Nephron (organoid): Measurements from ENCODE around the gene GPSM1.

Experiments used
- H3K27ac Mint-ChIP-seq, 3 experiments: 2 replicates each; pipeline ENCODE4 v1.8.0; 2020; ENCODE audit warnings: mixed read lengths in 3 of 3, mild to moderate bottlenecking in 2 of 3, moderate library complexity in 1 of 3
- H3K27me3 Mint-ChIP-seq: 2 replicates; pipeline ENCODE4 v1.8.0; 2021; ENCODE audit warnings: low read depth, mild to moderate bottlenecking, moderate library complexity, mixed read lengths
- H3K36me3 Mint-ChIP-seq: 2 replicates; pipeline ENCODE4 v1.8.0; 2020; ENCODE audit warnings: low read depth, mixed read lengths
- H3K4me1 Mint-ChIP-seq: 2 replicates; pipeline ENCODE4 v1.8.0; 2020; ENCODE audit warnings: mixed read lengths
- H3K4me3 Mint-ChIP-seq, 3 experiments: 2 replicates each; pipeline ENCODE4 v1.8.0; 2020; ENCODE audit warnings: mild to moderate bottlenecking in 3 of 3, mixed read lengths in 3 of 3, moderate library complexity in 2 of 3
- H3K9me3 Mint-ChIP-seq: 2 replicates; pipeline ENCODE4 v1.8.0; 2020; ENCODE audit warnings: mixed read lengths
- TF ChIP-seq, protein P1 (sequence below), 3 experiments: fragments of 200-600 bp; sonication (generic); IDR thresholded peaks; one replicate each; pipeline ENCODE4 v1.5.0; 2021; ENCODE audit warnings: antibody characterized with exemption in 3 of 3; ENCODE audit not compliant: unreplicated experiment in 3 of 3

The GPSM1 gene

DNA sequence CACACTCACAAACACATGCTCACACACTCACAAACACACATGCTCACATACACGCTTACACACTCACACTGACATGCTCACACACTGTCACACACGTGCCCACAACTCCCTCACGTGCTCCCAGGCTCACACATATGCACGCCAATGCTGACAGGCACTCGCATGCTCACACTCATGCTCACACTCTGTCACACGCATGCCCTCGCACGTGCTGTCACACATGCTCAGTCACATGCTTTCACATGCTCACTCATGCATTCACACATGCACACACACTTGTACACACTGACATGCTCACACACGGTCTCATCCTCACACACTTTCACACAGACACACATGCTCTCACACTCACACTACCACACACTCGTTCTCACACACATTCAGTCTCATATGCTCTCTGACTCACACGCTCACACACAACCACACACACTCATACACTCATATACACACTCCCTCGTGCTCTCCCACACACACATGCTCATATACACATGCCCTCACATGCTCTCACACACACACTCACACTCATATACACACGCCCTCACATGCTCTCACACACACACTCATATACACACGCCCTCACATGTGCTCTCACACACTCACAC is 33.8 kb upstream of the GPSM1 start:
- Mint-ChIP-seq H3K27me3 (peaks cover 18% of the 10 kb centered on the region), H3K36me3 (no peaks in the 10 kb centered on the region), H3K9me3 (no peaks in the 10 kb centered on the region), H3K27ac (no peak overlapping the region), H3K4me3 (no peak overlapping the region), H3K4me1 (no peaks in the 10 kb centered on the region)
- TF ChIP-seq, protein P1, sequence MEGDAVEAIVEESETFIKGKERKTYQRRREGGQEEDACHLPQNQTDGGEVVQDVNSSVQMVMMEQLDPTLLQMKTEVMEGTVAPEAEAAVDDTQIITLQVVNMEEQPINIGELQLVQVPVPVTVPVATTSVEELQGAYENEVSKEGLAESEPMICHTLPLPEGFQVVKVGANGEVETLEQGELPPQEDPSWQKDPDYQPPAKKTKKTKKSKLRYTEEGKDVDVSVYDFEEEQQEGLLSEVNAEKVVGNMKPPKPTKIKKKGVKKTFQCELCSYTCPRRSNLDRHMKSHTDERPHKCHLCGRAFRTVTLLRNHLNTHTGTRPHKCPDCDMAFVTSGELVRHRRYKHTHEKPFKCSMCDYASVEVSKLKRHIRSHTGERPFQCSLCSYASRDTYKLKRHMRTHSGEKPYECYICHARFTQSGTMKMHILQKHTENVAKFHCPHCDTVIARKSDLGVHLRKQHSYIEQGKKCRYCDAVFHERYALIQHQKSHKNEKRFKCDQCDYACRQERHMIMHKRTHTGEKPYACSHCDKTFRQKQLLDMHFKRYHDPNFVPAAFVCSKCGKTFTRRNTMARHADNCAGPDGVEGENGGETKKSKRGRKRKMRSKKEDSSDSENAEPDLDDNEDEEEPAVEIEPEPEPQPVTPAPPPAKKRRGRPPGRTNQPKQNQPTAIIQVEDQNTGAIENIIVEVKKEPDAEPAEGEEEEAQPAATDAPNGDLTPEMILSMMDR (IDR thresholded peaks at IDR 0.05; ENCODE audit: unreplicated experiment in 3 of 3), result no peak

DNA sequence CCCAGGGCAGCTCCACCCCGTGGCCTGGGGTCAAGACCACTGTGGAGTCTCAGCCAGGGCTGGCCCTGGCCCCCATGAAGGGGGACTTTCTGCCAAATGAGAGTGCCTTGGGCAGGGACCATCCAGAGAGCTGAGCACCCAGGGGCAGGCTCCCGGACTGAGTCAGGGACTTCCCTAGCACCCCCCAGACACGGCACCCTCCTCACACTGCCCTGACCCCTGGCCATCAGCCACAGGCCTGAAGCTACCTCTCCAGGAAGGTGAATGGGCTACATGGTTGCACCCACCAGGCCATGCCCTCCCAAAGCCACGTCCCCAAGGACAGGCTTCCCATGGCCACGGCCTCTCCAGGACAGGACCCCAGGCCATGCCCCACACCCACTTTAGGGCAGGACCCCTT is 32.9 kb upstream of the GPSM1 start:
- Mint-ChIP-seq H3K9me3 (no peaks in the 10 kb centered on the region), H3K27ac (no peak overlapping the region), H3K4me3 (no peak overlapping the region), H3K36me3 (no peaks in the 10 kb centered on the region), H3K4me1 (no peaks in the 10 kb centered on the region), H3K27me3 (peaks cover 21% of the 10 kb centered on the region)
- TF ChIP-seq, protein P1 (IDR thresholded peaks at IDR 0.05; ENCODE audit: unreplicated experiment in 3 of 3), result no peak

DNA sequence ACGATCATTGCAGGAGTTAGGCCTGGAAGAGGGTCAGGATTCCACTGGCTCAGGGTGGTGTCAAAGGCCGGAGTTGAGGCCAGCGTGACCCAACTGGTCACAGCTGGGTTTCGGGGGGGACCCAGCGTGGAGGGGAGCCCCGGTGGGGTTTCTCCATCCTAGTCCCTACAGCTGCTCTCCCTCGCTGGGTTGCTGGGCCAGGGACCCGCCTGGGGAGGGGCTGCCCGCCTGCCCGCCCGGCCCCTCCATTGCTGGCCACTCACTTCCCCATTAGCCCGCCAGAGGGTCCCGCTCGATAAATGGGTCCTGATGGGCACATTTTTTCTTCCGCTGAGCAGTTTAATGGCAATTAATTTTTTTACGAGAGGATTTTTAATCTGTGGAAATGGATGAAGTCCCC is 32.3 kb upstream of the GPSM1 start:
- Mint-ChIP-seq H3K27ac (no peak overlapping the region), H3K27me3 (peaks cover 21% of the 10 kb centered on the region), H3K4me3 (no peak overlapping the region), H3K36me3 (no peaks in the 10 kb centered on the region), H3K9me3 (no peaks in the 10 kb centered on the region), H3K4me1 (no peaks in the 10 kb centered on the region)
- TF ChIP-seq, protein P1 (IDR thresholded peaks at IDR 0.05; ENCODE audit: unreplicated experiment in 3 of 3), result no peak

DNA sequence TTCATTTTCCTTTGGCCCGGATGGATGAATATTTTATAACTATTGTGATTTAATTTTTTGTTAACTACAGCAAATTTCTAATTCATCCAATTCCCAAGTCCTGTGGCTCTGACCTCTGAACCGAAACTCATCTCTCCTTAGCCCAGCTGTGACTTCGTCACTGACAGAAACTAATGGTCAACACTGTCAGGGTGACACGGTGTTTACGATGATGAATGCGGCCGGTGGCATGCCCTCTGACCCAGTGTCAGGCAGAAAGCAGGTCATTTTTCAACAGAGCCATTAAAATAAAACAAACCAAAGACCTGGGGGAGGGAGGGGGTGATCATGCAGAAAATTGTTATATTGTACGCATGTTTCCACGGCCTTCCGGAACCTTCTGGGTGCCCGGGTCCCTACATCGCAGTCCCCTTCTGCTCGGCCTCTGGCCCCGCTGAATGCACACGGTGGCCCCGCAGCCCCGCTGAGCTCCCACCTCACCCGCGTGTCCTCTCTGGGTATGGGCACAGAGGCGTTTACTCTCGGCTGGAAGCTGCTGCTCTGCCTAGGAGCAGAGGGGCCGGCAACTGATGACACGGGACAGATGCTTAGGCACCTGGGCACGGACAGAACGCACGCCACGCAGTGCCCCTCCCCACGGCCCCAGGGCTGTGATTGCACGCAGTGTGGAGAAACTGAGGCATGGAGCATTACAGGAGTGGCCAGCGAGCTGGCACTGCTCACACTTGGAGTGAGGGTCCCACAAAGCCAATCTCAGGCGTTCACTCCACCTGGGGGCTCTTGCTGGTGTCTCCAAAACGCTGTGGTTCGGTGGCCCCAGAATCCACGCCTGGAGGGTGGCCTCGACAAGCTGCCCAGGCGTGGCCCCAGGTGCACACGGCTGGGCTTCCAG is 31.6 kb upstream of the GPSM1 start:
- TF ChIP-seq, protein P1 (IDR thresholded peaks at IDR 0.05; ENCODE audit: unreplicated experiment in 3 of 3), result no peak
- peak overlapping the region in 1 of 3 experiments; percentile 30 for H3K27ac Mint-ChIP-seq

DNA sequence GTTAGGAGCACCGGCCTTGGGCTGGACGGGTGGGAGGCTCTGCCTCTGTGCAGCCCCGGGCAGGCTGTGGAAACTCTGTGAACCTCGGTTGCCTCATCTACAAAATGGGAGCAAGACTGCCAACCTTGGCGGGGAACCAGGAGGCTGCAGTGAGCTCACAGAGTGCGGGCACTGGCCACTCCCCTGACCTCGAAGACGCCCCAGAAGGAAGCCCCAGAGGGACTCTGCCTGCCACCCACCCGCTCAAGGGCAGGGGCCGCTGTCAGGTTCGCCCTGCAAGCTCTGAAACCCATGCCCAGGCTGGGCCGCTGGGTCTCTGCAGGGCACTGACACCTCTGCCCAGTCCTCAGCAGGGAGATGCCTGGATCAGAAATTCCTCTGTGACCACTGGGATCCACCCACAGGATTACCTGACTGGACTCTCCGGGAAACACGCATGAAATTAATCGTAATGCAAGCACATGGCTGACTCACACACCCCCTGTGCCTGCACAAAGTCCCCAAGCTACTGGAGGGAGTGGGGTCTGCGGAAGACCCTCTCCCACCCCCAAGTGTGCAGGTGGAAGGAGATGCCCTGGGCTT is 30.8 kb upstream of the GPSM1 start:
- Mint-ChIP-seq H3K4me1 (no peaks in the 10 kb centered on the region), H3K4me3 (no peak overlapping the region), H3K9me3 (no peaks in the 10 kb centered on the region), H3K36me3 (no peaks in the 10 kb centered on the region), H3K27ac (no peak overlapping the region), H3K27me3 (peaks cover 31% of the 10 kb centered on the region)
- TF ChIP-seq, protein P1 (IDR thresholded peaks at IDR 0.05; ENCODE audit: unreplicated experiment in 3 of 3), result no peak

More for the DNA sequence above, 31.6 kb upstream of the GPSM1 start:
- H3K36me3 Mint-ChIP-seq, result no peaks in the 10 kb centered on the region
- H3K4me3 Mint-ChIP-seq, result no peak overlapping the region
- no peaks in the 10 kb centered on the region for H3K9me3 Mint-ChIP-seq
- H3K4me1 Mint-ChIP-seq, result no peaks in the 10 kb centered on the region
- peaks cover 26% of the 10 kb centered on the region for H3K27me3 Mint-ChIP-seq
